Measurements from ENCODE around the gene GTPBP10. TPM values are rescaled to one million over a fixed set of nuclear protein-coding genes. Genes with fewer than 3 reads are reported as not detected.
A peak's percentile ranks its signal among the peaks of the same experiment; 100 is the strongest.

The GTPBP10 gene
- total and polyA plus RNA-seq, 2 of the 13 experiments (the other 11 are each of a cell fraction or from before 2014, with no cell fraction given) = 13.3 to 38.7 TPM

DNA sequence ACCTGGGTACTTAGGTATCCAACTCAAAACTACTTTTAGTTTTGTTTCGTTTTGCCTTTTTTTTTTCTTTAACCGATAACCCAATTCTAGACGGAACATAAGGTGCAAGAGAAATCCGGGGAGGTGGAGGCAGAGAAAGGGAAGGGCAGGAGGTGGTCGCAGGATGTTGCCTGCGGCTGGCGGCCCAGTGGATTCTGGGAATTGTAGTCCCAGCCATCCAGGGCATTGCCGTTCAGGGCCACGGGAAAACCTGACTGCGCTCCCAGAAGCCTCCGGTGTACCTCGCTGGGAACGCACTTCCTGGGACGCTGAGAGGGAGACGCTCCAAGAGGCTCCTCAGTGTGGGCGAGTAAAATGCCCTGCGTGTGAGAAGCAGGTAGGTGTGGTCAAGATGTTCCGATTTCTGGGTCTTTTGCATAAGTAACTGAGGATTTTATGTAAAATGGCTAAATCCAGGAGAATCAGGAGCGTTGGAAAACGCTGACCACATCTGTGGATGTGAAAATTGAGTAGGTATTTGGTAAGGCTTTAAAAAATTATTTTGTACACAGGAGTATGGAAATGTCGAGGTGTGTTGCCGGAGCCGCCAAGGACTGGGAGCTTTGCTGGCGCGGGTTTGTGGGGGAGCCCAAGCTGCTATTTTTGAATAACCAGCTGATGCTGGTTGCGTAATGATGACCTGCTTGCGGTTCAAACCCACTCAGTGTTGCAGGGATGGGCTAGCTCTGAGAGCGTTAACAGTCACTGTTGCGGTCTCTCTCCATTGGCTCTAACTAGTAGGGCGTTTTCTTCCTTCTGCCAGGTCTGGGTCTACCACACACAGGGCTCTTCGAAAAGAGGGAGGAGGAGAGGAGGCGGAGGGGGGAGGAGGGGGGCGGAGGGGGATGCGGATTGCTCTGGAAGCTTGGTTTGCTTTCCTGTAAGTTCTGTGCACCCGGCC lies 56.9 kb downstream of the GTPBP10 start, which contains the start of gene CLDN12 (continued):
- TF ChIP-seq RBM22 (optimal IDR thresholded peaks at IDR 0.05; ENCODE audit: low read length) (no peak), CAMTA2 (CRISPR knock-in tag; IDR thresholded peaks at IDR 0.05; ENCODE audit: borderline replicate concordance) (0 out of 2 replicates have a peak, but pooled peaks have one; percentile 59), ZNF124 (CRISPR knock-in tag; IDR thresholded peaks at IDR 0.05) (peak; percentile 80; the same call in 1 of the 2 replicates), ZNF225 (CRISPR knock-in tag; IDR thresholded peaks at IDR 0.05) (no peak), SRSF1 (optimal IDR thresholded peaks at IDR 0.05; ENCODE audit: low read depth, low read length) (peak; percentile 62), MTA1 (CRISPR knock-in tag; IDR thresholded peaks at IDR 0.05; ENCODE audit: borderline replicate concordance) (peak; percentile 34; the same call in 1 of the 2 replicates), ZNF737 (CRISPR knock-in tag; IDR thresholded peaks at IDR 0.05; ENCODE audit: borderline replicate concordance) (no peak), NAIF1 (CRISPR knock-in tag; IDR thresholded peaks at IDR 0.05; ENCODE audit: borderline replicate concordance) (0 out of 2 replicates have a peak, but pooled peaks have one; percentile 55), ZNF614 (CRISPR knock-in tag; IDR thresholded peaks at IDR 0.05; ENCODE audit: borderline replicate concordance) (peak; percentile 78), TBP (CRISPR knock-in tag; IDR thresholded peaks at IDR 0.05) (no peak)
- TF ChIP-seq, protein P1, sequence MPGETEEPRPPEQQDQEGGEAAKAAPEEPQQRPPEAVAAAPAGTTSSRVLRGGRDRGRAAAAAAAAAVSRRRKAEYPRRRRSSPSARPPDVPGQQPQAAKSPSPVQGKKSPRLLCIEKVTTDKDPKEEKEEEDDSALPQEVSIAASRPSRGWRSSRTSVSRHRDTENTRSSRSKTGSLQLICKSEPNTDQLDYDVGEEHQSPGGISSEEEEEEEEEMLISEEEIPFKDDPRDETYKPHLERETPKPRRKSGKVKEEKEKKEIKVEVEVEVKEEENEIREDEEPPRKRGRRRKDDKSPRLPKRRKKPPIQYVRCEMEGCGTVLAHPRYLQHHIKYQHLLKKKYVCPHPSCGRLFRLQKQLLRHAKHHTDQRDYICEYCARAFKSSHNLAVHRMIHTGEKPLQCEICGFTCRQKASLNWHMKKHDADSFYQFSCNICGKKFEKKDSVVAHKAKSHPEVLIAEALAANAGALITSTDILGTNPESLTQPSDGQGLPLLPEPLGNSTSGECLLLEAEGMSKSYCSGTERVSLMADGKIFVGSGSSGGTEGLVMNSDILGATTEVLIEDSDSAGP (CRISPR knock-in tag; IDR thresholded peaks at IDR 0.05; ENCODE audit: borderline replicate concordance) = peak; percentile 71; the same call in 1 of the 2 replicates
- TF ChIP-seq, protein P2, sequence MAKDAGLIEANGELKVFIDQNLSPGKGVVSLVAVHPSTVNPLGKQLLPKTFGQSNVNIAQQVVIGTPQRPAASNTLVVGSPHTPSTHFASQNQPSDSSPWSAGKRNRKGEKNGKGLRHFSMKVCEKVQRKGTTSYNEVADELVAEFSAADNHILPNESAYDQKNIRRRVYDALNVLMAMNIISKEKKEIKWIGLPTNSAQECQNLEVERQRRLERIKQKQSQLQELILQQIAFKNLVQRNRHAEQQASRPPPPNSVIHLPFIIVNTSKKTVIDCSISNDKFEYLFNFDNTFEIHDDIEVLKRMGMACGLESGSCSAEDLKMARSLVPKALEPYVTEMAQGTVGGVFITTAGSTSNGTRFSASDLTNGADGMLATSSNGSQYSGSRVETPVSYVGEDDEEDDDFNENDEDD (CRISPR knock-in tag; IDR thresholded peaks at IDR 0.05; ENCODE audit: borderline replicate concordance) = peak; percentile 64; the same call in 1 of the 2 replicates
- TF ChIP-seq, protein P3, sequence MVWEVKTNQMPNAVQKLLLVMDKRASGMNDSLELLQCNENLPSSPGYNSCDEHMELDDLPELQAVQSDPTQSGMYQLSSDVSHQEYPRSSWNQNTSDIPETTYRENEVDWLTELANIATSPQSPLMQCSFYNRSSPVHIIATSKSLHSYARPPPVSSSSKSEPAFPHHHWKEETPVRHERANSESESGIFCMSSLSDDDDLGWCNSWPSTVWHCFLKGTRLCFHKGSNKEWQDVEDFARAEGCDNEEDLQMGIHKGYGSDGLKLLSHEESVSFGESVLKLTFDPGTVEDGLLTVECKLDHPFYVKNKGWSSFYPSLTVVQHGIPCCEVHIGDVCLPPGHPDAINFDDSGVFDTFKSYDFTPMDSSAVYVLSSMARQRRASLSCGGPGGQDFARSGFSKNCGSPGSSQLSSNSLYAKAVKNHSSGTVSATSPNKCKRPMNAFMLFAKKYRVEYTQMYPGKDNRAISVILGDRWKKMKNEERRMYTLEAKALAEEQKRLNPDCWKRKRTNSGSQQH (CRISPR knock-in tag; IDR thresholded peaks at IDR 0.05; ENCODE audit: low read depth) = peak; percentile 36; the same call in 1 of the 2 replicates
- TF ChIP-seq, protein P4, sequence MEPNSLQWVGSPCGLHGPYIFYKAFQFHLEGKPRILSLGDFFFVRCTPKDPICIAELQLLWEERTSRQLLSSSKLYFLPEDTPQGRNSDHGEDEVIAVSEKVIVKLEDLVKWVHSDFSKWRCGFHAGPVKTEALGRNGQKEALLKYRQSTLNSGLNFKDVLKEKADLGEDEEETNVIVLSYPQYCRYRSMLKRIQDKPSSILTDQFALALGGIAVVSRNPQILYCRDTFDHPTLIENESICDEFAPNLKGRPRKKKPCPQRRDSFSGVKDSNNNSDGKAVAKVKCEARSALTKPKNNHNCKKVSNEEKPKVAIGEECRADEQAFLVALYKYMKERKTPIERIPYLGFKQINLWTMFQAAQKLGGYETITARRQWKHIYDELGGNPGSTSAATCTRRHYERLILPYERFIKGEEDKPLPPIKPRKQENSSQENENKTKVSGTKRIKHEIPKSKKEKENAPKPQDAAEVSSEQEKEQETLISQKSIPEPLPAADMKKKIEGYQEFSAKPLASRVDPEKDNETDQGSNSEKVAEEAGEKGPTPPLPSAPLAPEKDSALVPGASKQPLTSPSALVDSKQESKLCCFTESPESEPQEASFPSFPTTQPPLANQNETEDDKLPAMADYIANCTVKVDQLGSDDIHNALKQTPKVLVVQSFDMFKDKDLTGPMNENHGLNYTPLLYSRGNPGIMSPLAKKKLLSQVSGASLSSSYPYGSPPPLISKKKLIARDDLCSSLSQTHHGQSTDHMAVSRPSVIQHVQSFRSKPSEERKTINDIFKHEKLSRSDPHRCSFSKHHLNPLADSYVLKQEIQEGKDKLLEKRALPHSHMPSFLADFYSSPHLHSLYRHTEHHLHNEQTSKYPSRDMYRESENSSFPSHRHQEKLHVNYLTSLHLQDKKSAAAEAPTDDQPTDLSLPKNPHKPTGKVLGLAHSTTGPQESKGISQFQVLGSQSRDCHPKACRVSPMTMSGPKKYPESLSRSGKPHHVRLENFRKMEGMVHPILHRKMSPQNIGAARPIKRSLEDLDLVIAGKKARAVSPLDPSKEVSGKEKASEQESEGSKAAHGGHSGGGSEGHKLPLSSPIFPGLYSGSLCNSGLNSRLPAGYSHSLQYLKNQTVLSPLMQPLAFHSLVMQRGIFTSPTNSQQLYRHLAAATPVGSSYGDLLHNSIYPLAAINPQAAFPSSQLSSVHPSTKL (CRISPR knock-in tag; IDR thresholded peaks at IDR 0.05) = peak; percentile 6; the same call in 1 of the 2 replicates
- TF ChIP-seq, protein P5, sequence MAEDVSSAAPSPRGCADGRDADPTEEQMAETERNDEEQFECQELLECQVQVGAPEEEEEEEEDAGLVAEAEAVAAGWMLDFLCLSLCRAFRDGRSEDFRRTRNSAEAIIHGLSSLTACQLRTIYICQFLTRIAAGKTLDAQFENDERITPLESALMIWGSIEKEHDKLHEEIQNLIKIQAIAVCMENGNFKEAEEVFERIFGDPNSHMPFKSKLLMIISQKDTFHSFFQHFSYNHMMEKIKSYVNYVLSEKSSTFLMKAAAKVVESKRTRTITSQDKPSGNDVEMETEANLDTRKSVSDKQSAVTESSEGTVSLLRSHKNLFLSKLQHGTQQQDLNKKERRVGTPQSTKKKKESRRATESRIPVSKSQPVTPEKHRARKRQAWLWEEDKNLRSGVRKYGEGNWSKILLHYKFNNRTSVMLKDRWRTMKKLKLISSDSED (CRISPR knock-in tag; IDR thresholded peaks at IDR 0.05) = no peak
